LoVo (cell line): ENCODE measurements around the gene IFITM5.
"Not testable (repeated sequence)": the region's sequence is repeated elsewhere in the genome, so short reads cannot be mapped to it uniquely, and the experiment has no call there.

ENCODE experiments used
- DNase-seq: peaks from one replicate; pipeline ENCODE4 v3.0.0-alpha.2; 2016; ENCODE audit warnings: low spot score

IFITM5 gene

DNA sequence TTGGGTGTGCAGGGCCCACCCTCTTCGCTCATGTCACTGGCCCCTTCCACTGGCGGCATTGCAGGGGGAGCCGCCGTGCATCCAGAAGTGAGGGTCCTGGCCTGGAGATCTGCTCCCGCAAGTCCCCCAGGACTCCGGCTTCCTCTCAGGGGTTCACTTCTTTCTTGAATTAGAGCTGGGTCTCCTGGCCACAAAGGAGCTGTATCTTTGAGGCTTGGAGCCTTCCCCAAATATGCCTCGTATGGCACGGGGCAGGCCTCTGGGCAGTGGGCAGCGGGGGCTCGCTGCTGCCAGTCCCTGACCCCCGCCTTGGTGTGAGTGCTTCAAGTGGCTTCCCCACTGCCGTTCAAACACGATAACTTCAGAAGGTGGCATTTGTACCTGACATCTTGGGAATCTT, 28.7 kb upstream of the IFITM5 start:
- no peak for DNase-seq

GRCh38 chr11:327581-327923, 28.2 kb upstream of the IFITM5 start:
- no peak for DNase-seq

DNA sequence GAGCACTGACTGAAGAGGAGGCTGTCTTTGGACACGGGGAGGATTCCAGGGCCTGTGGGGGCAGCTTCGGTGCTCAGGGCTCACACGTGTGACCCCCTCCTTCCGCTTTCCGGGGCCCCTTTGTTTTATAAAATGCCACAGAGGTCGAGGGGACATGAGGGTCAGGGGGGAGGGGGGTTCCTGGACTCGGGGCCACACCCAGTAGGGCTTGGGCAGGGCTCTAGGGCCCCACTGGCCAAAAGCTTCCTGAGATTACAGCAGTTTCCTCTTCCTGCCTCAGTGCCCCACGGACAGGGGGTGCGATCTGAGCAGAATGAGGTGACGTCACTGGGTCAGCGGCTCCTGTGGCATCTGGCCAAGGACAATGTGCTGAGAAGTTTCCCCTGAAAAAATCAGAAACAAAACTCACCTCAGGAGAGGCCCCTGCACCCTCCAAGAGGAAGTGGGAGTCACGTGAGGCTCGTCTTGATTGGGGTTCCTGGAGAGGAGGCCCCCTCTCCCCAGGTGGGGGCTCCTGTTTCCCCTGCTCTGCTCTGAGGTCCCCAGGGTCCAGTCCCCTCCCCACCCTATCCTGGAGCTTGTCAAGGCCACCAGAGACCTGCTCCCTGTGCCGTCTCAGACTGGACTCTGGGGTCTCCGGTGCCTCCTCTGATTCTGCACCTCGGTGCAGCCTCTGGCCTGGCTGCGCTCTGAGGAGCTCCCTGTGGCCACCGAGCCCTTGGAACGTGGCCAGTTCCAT, 27.7 kb upstream of the IFITM5 start:
- DNase-seq: no peak

- no peak for DNase-seq
Observed at GRCh38 chr11:326592-326841, 27.2 kb upstream of the IFITM5 start.

- DNase-seq: no peak
Observed at GRCh38 chr11:325796-326591, 26.7 kb upstream of the IFITM5 start.

DNA sequence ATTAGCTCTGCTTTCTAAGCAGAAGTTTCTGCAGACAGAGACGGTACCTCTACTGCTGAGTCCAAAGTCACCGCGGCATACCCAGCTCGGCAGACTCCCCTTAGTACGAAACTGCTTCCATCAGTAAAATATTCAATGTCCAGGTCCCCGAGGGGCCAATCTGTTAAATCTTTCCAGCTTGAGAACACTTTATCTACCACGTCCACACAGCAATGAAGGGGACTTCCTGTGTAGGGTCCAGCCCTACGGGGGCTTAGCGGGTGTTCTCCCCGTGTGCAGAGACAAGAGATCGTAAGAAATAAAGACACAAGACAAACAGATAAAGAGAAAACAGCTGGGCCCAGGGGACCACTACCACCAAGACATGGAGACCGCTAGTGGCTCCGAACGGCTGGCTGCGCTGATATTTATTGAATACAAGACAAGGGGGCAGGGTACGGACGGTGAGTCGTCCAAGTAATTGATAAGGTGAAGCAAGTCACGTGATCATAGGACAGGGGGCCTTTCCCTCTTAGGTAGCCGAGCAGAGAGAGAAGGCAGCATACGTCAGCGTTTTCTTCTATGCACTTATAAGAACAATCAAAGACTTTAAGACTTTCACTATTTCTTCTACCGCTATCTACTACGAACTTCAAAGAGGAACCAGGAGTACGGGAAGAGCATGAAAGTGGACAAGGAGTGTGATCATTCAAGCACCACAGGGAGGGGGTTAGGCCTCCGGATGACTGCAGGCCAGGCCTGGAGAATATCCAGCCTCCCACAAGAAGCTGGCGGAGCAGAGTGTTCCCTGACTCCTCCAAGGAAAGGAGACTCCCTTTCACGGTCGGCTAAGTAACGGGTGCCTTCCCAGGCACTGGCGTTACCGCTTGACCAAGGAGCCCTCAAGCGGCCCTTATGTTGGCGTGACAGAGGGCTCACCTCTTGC, 25.5 kb upstream of the IFITM5 start:
- DNase-seq: not testable (repeated sequence)

GRCh38 chr11:324156-324555, 24.8 kb upstream of the IFITM5 start:
- DNase-seq: no peak

GRCh38 chr11:319888-320273, 20.6 kb upstream of the IFITM5 start:
- DNase-seq: not testable (repeated sequence)

DNA sequence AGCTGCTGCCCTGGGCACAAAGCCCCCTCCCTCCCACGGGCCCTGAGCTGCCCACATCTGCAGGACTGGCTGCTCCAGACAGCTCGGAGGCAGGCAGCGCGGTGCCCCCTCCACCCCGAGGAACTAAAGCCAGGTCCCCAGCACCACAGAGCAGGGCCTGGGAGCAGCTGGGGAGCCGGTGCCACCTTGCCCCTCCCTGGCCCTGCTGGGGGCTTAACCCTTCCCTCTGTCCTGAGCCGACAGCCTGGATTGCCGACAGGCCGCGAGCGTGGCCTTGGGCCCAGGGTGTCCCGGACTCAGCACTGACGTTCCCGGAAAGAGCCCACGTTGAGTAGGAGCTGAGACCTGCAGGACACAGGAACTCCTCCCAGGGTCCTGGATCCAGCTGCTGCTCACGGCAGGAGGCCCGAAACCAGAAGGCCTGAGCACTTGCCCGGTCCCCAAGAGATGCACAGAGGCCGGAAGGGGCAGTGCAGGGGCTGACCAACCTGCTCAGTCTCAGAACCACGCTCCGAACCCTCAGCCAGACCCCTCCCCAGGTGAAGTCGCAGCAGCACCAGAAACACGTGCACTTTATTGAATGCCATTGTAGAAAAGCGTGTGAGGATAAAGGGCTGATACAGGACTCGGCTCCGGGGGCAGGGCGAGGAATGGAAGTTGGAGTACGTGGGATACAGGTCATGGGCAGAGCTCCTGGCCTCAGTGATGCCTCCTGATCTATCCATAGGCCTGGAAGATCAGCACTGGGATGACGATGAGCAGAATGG, 20.0 kb upstream of the IFITM5 start:
- not testable (repeated sequence) for DNase-seq

DNA sequence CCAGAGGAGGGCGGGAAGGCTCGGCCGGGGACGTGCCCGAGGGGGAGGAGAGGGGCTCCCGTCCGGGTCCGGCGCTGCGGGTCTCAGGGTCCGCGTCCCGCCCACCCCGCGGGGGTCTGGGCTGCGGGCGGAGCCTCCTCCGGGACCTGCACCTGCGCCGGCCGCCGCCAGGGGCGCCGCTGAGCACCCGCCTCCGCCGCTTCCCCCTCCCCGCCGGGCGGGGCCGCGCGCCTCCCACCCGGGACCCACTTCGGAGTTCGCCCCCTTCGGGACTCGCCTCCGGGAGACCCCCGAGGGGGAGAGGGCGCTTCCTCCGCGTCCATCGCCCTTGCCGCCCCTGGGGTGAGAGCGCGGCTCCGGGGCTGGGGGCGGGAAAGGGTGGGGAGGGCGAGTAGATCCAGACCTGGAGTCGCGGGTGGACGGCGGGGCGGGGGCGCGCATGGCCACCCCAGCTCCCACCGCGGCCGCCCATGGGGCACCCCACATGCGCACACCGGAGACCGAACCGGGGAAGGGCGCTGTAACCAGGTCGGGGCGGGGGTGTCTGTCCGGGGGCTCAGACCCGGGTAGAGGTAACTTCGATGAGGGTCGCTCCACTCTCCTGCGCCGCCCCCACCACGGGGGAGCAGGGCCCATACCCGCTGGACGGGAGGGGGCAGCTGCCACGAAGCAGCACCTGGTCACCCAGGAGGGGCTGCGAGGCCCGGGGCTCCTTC, 19.2 kb upstream of the IFITM5 start:
- not testable (repeated sequence) for DNase-seq

- DNase-seq: not testable (repeated sequence)
Observed at GRCh38 chr11:317668-318404, 18.5 kb upstream of the IFITM5 start.

DNA sequence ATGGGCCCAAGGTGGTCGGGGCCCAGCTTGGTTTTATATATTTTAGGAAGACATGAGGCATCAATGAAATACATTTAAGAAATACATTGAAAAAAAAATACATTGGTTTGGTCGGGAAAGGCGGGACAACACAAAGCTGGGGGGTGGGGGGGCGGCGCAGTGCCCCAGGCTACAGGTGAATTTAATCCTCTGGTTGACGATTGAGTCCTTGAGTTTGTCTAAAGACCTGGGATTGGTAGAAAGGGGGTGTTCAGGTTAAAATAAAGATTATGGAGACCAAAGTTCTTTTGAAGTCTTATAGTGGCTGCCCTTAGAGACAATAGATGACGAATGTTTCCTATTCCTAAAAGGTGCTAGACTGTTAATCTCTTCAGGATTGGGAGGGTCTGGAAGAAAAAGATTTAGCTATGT, 17.6 kb upstream of the IFITM5 start:
- no peak for DNase-seq

- no peak for DNase-seq
Observed at GRCh38 chr11:316031-316701, 16.8 kb upstream of the IFITM5 start.

- DNase-seq: no peak
Observed at GRCh38 chr11:315516-315994, 16.2 kb upstream of the IFITM5 start.

DNA sequence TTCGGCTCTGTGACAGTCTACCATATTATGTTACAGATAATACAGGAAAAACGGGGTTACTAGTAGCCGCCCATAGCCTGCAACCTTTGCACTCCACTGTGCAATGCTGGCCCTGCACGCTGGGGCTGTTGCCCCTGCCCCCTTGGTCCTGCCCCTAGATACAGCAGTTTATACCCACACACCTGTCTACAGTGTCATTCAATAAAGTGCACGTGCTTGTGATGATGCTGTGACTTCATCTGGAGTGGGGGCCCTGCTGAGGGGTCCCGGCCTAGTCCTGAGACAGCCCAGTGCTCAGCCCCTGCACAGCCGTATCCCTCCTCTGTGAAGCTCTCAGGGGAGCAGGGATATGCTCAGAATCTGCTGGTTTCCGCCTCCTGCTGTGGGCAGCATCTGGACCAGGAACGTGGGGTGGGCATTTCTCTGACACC, 15.7 kb upstream of the IFITM5 start:
- DNase-seq: no peak

DNA sequence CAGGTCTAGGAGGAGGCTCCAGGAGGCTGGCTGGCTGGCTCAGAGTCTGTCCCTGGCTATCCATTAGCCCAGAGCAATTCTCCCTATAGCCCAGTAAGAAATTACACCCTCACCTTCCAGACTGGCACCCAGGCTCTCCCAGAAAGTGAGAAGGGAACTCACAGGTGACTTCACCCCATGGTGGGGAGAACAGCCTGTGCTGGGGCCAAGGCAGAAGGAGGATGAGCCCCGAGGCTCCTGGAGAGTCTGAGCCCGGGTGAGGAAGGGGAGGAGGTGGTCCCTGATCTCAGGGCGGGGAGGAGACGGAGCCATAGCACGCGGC, 15.2 kb upstream of the IFITM5 start:
- not testable (repeated sequence) for DNase-seq

GRCh38 chr11:313787-314553, 14.6 kb upstream of the IFITM5 start, which contains the start of gene IFITM1:
IFITM1 (plus strand) TSS chr11:314040; CDS start chr11:314171, 131 bp downstream.
- DNase-seq: peak; percentile 23

GRCh38 chr11:313304-313786, 14.0 kb upstream of the IFITM5 start:
- no peak for DNase-seq
